ENCODE results near the gene MSMP.

Gene MSMP

GRCh38 chr9:35771075-35771433 is 17.0 kb upstream of the MSMP start:
- DNase-seq = no peak

GRCh38 chr9:35769763-35770162 is 15.7 kb upstream of the MSMP start:
- no peak for DNase-seq

- no peak for DNase-seq
Measured at GRCh38 chr9:35767458-35767857, 13.4 kb upstream of the MSMP start.

DNA sequence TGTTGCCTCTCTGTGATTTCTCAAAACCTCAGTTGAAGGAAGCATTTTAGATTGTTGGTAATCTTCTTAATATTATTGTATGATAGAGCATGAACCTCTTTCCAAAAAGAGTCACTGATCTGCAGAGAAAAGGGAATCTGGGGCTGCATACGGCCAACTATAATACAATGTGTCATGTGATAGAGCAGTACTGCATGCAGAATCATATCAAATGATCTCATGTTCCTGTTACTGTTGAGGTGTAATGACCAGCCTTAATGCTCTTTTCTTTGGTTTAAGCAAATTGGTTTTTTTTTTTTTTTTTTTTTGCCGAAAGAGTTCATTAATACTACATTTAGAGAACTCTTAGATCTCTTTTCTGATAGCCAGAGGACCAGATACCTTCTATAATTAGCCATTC is 12.9 kb upstream of the MSMP start:
- DNase-seq = no peak

- DNase-seq = no peak
Measured at GRCh38 chr9:35763803-35764202, 9.7 kb upstream of the MSMP start.

- no peak for DNase-seq
Measured at GRCh38 chr9:35763181-35763580, 9.1 kb upstream of the MSMP start.

DNA sequence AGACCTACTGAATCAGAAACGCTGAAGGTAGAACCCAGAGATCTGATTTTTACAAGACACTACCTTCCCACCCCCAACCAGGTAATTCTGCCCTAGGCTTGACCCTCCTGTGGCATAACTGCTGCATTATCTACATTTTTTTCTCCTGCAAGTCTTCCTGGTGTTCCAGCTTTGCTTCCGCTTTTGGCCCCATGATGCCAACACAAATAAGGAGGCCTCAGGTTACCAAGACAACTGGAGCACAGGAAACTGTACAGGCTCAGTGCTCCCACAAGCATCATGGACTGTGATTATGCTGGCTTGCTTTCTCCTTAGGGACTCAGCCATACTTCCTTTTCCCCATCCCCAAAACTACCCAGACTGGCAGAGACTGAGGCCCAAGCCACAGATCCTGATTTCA is 6.6 kb upstream of the MSMP start:
- DNase-seq = peak; percentile 24

- DNase-seq = no peak
Measured at GRCh38 chr9:35759795-35760194, 5.7 kb upstream of the MSMP start.

DNA sequence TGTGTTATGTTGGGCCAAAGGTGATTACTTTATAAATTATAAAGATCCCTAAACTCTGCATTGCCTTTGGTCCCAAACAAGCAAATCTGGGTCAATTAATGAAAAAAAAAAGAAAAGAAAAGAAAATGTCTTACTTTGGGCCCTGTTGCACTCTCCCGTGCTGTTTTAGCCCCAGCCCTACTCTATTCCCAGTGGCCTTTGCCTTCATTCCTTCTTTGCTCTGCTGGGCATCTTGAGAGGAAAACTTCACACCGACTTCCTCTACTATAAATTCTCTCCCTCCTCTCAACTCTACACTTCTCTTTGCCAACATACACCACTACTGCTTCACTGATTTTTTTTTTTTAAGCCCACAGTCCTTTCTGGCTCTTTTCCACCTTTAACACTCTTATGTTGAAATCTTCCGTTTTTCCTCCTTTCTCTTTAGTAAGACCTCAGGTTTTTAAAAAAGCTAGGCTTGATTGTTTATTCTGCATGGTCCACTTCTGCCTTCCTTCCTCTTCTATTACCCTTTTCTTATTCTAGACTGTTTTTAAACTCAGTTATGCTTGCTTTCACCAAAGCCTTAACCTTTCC is 4.5 kb upstream of the MSMP start:
- no peak for DNase-seq

- no peak for DNase-seq
Measured at GRCh38 chr9:35757892-35758275, 3.8 kb upstream of the MSMP start.

- DNase-seq = peak; percentile 26
Measured at GRCh38 chr9:35757226-35757891, 3.3 kb upstream of the MSMP start.

GRCh38 chr9:35756275-35757225 is 2.5 kb upstream of the MSMP start:
- DNase-seq = peak; percentile 70

DNA sequence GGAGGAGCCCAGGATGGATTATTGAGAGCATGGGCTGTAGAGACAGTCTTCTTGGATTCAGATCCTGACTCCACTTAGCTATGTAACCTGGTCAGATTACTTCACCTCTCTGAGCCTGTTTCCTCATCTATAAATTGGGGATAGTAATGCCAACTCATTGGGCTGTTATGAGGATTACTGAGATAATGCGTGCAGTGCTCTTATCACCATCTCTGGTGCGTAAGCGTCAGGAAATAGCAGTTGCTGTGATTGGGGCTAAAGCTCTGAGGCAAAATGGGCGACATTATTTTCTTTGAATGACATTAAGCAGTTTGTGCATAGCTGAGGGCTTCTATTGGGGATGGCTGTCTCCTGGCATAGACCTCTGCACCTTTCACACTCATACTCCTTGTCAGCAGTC is 995 bp upstream of the MSMP start:
- DNase-seq = no peak

GRCh38 chr9:35753466-35753865 is 610 bp downstream of the MSMP start:
- DNase-seq = no peak

DNA sequence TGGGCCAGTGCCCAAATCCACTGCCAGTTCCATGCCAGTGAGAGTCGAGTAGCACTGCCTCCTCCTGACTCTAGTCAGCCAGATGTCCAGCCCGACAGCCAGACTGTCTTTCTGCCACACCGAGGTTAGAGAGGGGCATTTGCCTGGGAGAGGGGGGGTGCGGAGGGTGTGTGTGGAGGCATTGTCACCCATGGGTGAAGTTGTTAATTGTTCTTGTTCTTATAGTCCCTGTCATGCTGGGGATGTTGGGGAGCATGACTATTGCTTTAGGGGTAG is 3.9 kb downstream of the MSMP start:
- no peak for DNase-seq

DNA sequence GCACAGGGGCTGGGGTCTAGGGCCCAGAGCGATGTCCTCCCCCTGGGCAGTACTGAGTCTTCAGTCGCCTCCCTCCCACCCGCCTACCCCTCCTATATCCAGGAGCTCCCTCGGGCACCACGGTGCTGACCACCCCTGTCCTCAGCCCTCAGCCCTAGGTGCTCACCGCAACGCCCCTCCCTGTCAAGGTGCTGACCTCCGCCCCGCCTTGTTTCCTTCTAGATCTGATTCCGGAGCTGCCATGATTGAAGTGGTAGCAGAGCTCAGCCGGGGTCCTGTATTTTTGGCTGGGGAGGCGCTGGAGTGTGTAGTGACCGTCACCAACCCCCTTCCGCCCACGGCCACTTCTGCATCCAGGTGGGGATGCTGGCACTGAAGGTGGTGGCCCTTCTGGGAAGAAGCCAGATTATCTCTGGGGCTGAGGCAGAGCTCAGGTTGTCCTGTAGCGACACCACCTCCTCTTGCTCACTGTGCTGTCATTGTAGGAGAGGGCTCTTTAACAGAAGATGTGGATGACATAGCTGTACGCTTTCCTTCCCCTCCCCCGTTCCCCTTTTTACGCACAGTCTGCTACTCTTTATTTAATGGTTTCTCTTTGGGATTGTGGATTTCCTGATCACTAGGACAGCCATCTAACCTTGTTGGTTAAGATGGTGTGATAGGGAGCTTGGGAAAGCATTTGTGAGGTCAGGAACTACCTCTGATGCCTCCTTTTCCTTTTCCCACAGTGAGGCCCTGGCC is 4.4 kb downstream of the MSMP start:
- no peak for DNase-seq

GRCh38 chr9:35748858-35749514 is 5.1 kb downstream of the MSMP start, which contains the start of the genes GBA2 and RGP1:
Gene GBA2, minus strand, starts transcription at chr9:35749228. Its CDS starts 524 bp downstream, at chr9:35748704.
Gene RGP1, plus strand, starts transcription at chr9:35749287. Its CDS starts 469 bp downstream, at chr9:35749756.
- DNase-seq = peak; percentile 50

- DNase-seq = no peak
Measured at GRCh38 chr9:35748242-35748857, 5.7 kb downstream of the MSMP start.

- no peak for DNase-seq
Measured at GRCh38 chr9:35746583-35746982, 7.5 kb downstream of the MSMP start.

GRCh38 chr9:35745569-35745968 is 8.5 kb downstream of the MSMP start:
- DNase-seq = no peak

GRCh38 chr9:35743880-35744518 is 10.1 kb downstream of the MSMP start:
- no peak for DNase-seq

DNA sequence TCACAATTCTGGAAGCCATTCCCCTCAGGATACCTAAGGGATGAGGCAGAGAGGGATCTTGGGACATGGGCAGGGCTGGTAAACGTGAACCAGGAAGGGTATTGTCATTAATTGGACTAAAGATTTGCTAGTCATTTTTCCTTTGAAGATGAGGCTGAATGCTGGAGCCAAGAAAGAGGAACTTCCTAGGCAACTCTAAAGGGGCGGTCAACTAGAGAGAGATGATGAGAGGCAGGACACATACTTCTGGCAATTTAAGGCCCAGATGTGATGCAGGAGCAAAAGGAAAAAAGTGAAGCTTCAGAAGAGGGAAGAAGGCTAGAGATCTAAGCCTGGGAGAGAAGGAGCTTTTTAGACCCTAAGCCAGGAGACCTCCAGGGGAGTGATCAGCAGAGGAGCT is 10.6 kb downstream of the MSMP start:
- DNase-seq = no peak
